ENCODE measurements around the gene OR10P1.
"Not testable (repeated sequence)": the region's sequence is repeated elsewhere in the genome, so short reads cannot be mapped to it uniquely, and the experiment has no call there.

The OR10P1 gene, protein sequence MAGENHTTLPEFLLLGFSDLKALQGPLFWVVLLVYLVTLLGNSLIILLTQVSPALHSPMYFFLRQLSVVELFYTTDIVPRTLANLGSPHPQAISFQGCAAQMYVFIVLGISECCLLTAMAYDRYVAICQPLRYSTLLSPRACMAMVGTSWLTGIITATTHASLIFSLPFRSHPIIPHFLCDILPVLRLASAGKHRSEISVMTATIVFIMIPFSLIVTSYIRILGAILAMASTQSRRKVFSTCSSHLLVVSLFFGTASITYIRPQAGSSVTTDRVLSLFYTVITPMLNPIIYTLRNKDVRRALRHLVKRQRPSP

DNA sequence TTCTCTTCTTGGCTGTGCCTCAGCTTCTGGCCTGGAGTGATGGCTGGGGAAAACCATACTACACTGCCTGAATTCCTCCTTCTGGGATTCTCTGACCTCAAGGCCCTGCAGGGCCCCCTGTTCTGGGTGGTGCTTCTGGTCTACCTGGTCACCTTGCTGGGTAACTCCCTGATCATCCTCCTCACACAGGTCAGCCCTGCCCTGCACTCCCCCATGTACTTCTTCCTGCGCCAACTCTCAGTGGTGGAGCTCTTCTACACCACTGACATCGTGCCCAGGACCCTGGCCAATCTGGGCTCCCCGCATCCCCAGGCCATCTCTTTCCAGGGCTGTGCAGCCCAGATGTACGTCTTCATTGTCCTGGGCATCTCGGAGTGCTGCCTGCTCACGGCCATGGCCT, at the start of gene OR10P1:
Gene OR10P1 (plus strand): TSS at position 40 of the 400 bp plus-strand sequence. CDS start 0 bp downstream, at position 40.
- no peak for DNase-seq (ENCODE audit: low spot score)

DNA sequence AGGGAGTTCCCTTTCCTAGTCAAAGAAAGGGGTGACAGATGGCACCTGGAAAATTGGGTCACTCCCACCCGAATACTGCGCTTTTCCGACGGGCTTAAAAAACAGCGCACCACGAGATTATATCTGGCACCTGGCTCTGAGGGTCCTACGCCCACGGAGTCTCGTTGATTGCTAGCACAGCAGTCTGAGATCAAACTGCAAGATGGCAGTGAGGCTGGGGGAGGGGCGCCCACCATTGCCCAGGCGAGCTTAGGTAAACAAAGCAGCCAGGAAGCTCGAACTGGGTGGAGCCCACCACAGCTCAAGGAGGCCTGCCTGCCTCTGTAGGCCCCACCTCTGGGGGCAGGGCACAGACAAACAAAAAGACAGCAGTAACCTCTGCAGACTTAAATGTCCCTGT, 46.5 kb upstream of the OR10P1 start:
- not testable (repeated sequence) for DNase-seq (ENCODE audit: low spot score)

DNA sequence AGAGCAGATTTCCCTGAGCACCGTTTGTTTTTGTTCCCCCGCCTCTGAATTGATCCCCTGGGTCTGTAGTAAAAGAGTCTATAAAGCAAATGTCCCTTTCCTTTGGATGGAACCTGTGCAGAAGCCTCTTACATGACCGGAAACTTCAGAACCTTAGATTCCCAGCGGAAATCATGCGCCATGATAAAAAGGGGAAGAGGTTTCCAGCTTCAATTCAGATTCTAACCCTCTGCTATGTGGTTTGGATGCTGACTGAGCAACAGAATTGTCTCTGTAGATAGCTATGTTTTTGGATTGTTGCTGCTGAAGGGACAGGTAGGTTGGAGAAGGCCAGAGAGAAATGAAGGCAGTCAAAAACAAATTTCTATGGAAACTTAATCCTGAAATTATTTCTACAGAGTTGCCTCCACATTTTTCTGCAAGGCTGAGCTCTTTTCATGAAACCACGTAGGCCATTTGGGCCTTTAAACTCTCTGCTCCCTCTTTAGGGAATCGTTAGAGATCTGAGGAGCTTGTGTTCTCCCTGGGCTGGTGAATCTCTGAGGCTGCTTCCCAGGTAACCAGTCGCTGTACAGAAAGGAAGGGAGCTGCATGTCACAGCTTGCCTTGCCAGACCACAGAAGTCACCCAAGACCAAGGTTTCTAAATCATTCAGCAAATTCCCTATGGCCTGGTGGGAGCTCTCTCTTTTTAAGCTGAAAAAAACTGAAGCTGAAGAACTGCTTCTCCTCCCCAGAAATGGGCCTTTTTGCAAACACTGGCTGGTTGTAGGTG, 28.7 kb upstream of the OR10P1 start:
- no peak for DNase-seq (ENCODE audit: low spot score)

DNA sequence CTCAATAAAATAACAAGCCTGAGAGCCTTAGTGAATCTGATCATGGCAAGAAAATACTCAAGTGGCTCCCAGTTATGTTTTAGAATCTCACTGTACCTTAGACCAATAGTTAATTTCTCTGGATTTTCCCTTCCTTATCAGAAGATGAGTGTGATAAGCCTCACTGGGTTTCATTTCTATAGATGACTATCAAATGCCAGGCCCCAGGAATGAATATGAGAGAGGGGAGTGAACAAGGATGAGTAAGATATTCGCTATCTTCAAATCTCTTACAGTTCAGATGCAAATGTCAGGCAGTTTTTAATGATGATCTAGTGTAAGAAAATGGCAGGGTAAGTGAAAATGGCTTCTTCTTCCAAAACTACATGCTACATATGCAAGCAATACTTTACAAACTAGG, 26.1 kb upstream of the OR10P1 start:
- DNase-seq (ENCODE audit: low spot score), result no peak

DNA sequence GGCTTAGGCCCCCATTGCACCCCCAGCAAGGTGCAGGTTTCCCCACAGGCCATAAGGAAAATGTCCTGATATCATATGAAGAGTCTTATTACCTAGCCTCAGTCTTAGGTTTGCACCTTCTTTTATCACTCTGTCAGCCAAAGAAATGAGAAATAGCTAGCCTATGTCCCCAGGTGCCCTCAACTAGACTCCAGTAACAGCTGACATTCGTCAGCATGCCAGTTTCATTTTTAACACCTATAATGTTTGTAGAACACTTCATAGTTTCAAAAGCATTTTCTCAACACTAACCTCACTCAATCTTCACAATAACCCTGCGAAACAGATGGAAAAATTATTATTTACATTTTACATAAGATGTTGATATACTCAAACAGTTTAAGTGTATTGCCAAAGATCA, 24.0 kb upstream of the OR10P1 start:
- DNase-seq (ENCODE audit: low spot score), result no peak

DNA sequence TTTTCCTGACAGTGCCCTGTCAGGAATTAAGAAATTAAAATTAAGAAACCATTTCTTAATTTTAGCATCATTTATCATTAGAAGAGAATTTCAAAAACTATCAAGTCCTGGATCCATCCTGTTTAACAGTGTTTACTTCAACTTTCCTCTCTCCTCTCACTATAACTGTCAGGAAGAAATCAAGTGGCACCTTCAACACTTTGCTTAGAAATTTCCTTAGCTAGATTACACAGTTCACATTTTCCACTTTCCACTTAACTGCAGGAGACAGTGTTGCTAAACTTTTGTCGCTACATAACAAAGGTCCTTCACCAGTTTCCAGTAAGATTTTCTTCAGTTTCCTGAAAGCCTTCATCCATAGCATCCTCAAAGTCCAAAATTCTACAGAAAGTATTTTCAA, 21.9 kb upstream of the OR10P1 start:
- no peak for DNase-seq (ENCODE audit: low spot score)

DNA sequence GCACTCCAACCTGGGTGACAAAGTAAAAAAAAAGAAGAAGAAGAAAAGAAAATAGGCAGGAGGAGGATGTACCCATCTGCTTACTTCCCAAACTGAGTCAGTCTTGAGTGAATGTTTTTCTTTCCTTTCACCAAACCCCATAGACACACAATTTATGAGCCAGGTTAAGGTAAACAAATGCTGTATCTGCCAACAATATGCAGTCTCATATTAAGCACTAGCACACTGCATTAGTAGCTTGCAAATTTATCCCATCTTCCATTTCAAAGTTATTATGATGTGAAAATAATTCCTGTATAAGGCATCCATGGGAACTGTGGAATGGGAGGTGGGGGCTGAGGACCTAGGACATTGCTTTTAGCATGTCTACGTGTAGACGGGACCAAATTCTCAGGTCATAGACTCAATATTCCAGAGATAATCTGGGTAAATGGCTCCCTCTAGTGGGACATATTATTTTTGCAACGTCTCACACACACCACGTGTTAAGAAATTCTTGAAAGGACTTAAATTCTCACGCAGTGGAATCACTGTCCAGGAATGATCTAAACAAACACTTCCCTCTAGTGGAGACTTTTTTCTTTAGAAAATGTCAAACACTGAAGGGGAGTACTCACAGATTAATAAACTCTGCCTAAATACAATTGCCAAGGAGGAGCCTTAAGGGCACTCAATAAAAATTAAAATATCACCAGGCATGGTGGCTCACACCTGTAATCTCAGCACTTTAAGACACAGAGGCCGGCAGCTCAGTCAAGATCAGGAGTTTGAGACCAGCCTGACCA, 17.1 kb upstream of the OR10P1 start:
- DNase-seq (ENCODE audit: low spot score), result peak; percentile 83

DNA sequence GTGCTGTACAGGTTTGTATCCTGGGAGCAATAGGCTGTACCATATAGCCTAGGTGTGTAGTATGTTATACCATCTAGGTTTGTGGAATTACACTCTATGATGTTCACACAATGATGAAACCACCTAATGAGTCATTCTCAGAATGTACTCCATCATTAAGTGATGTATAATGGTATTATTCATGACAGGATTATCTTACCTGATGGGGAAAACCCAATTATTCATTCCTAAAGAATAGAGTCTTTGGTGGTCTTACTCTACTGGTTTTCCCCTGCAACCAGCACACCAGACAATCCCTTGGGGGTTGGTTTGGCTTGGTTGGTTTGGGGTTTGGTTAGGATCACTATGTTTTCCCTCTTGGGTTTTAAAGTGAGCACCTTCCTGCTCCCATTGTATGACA, 12.6 kb upstream of the OR10P1 start:
- no peak for DNase-seq (ENCODE audit: low spot score)

DNA sequence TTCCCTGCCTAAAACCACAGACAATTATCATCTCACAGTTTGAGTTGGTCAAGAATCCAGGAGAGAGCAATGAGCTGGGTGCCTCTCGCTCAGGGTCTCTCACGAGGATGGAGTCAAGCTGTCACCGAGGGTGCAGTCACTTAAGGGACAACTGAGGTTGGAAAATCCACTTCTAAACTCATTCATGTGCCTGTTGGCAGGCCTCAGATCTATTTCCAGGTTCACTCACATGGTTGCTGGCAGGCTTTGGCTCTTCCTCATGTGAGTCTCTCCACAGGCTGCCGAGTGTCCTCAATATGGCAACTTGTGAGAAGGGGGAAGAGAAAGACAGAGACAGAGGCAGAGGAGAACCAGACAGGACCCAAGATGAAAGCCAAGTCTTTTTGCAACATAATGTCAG, 10.5 kb upstream of the OR10P1 start:
- no peak for DNase-seq (ENCODE audit: low spot score)

DNA sequence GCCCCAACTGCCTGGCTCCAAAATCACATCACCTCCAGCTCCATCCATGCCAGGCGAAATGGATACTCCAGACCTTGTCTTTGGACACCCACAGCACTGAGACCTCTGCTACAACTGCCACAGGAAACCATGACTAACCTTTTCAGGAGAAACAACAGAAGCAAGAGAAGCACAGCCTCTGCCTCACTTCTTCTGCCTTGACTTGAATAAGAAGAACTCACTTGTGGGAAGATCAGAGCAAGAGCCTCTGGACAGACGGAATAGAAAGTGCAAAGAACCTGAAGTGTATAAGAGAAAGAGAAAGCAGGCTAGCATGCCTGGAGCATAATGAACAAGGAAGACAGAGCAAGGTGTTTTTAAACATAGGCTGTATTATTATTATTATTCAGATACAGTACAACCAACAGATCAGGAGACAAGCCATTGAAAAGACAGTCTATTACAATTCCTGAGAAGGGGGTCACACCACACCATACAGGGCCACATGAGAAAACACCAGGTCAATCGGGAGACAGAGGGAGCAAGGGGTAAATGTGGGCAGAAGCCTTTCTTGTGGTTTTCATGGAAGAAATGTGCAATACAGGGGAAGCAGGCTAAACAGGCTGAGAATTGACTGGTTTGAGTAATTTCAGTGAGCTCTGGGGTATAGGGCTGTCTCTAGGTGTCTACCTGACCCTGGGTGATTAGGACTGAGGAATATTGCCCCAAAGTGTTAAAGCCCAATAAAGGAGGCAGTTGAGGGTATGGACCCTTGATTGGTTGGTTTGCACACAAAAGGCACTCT, 7.4 kb upstream of the OR10P1 start:
- DNase-seq (ENCODE audit: low spot score), result no peak

DNA sequence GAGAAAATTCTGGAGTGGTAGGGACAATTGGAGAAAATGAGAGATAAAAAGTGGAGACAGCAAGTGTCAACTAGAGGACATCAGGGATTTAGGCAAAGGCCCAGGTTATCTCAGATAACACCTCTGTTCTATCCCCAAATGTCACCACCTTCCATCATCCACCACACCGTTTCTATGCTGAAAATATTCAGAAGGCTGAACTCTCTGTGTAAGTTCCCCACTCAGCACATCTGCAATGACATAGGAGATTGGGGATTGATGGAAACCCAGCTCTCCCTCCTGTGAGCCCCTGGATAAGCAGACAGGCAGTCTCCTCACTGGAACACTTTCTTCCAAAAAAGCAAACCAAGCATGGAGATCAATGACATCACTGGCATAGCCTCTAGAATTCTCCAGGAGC, 5.6 kb upstream of the OR10P1 start:
- DNase-seq (ENCODE audit: low spot score), result no peak

DNA sequence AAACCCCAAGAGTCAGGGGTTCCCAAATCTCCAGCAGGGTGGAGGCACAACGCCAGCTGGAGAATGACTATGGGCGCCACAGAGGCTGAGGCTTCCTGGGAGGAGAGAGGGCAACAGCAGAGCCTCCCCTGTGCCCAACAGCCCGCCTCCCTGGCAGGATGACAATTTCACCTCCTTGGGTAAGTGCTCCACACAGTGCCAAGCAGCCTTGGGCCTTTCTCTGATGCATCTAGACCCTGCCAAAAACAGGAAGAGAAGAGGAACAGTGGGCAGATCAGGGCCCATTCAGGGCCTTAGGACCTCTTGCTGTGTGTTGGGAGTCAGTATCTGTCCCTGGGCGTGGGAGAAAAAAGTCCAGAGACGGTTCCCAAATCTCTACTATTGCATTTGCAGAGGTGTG, 5.0 kb upstream of the OR10P1 start:
- no peak for DNase-seq (ENCODE audit: low spot score)

DNA sequence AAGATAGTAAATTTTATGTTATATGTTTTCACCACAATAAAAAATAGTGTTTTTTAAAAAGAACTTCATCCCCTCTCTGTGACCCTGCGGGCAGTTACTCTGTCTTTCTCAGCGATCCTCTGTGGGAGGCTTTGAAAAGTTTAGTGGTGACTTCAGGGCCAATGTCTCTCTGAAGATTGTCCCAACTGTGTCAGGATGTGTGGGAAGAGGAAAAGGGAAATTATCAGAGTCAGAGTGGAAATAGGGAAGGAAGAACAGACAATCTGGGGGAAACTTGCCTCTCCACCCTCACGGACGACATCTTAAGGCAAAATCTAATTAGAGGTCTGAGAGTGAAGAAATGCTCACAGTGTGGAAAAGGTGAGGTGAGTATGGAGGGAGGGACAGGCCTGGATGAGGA, 3.5 kb upstream of the OR10P1 start:
- DNase-seq (ENCODE audit: low spot score), result no peak

DNA sequence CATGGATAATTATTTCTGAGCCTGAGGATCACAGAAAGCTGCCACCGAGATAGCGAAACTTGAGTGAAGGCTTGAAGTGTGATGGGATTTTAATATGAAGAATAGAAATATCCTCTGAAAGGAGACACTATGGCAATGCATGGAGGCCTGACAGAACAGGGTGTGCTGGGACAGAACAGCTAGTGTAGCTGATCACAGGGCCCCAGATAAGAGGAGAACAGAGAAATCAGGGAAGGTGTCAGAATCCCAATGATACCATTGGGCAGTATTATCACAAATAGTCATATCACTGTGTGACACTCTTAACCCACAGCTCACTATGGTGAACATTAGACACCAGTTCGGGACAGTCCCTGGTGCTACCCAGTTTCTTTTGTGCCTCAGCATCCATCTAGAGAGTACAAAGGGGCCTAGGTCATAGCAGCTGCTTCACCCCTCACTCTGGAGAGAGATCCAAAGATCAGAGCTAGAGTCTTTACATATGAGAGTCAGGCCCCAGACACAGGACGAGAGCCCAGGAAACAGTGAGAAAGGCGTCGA, 506 bp upstream of the OR10P1 start:
- DNase-seq (ENCODE audit: low spot score), result no peak

DNA sequence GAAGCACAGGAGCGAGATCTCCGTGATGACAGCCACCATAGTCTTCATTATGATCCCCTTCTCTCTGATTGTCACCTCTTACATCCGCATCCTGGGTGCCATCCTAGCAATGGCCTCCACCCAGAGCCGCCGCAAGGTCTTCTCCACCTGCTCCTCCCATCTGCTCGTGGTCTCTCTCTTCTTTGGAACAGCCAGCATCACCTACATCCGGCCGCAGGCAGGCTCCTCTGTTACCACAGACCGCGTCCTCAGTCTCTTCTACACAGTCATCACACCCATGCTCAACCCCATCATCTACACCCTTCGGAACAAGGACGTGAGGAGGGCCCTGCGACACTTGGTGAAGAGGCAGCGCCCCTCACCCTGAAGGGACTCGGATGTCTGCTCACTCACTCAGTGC, 775 bp downstream of the OR10P1 start:
- peak; percentile 31 for DNase-seq (ENCODE audit: low spot score)

DNA sequence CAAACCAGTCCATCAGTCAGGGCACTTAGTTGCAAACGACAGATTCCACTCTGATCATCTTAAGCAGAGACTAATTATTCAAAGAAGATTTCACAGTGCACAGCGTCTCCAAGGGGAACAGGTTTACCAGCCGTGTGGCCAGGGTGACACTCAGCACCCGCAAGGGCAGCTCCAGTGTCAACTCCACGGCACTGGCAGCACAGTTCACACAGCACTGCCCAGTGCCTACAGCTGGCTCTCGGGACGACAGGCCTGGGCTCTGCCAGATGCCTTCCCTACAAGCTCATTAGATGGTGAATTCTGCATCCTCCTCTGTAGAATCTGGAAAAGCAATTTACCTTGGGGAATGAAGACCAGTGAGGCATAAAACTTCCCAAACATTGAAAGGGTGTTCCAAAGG, 4.9 kb downstream of the OR10P1 start:
- no peak for DNase-seq (ENCODE audit: low spot score)

DNA sequence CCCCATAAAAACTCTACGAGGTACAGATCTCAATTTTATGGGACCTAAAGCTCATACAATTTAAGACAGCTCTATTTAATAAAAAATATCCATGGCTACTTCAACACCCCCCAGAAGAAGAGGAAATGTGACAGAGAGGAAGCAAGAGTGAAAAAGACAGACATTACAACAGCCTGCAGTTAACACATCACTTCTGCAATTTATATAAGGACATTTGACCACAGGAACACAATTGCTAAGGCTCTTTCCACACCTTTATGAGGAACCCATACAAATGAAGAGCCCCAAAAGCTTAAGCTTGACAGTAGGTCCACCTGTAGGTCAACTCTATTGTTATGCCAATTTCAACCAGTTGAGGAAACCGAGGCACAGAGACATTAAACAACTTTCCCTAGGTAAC, 5.6 kb downstream of the OR10P1 start:
- no peak for DNase-seq (ENCODE audit: low spot score)

DNA sequence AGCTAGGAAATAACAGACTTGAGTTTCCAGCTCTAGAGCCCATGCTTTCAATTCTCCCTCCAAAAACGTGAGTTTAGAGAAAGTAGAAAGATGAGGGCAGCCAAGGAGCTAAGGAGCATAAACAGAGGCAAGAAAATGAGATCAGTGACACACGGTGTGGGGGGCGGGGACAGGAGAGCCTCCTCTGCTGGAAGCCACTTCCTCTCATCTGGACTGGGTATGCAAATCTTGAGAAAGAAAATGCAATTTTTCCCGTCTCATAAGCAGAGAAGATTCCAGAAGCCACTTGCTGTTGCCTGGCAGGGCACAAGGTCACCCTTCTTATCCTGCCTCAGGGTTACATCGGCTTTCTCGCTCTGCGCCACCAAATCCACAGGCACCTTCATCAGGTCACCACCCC, 6.0 kb downstream of the OR10P1 start:
- no peak for DNase-seq (ENCODE audit: low spot score)

DNA sequence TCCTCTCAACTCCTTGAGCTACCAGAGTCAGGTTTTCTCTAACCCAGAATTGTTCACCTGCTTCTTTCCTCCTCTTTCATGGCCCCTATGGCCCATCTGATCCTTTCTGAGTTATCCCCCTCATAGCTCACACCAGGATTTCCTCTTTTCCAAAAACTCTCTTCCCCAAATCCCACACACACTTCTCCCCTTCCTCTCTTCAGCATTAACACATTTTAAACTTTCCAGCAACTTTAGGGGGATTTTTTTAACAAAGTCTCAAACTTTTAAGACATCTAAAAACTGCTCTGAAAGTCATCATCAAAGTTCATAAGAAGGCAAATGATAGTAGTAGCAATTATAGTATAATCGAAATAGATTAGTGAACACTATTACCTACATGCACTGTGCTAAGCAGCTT, 7.9 kb downstream of the OR10P1 start:
- no peak for DNase-seq (ENCODE audit: low spot score)

DNA sequence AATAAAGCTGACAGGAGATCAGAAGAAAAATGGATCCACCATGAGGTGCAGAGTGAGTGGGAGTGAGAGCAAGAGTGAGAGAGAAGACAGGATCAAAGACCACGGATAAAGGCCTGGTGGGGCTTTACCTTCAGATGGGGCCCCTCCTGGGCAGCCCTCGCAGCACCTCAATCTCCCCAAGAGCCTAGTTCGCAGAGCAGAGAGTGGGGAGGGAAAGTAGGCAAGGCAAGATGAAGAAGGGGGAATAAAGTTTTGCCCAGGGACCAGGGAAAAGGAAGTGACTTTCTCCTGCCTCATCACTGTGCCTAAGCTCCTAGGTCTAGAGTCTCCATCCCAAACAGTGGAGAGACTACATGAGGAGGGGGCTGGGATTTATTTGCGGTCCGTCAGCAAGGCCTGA, 10.3 kb downstream of the OR10P1 start:
- no peak for DNase-seq (ENCODE audit: low spot score)

DNA sequence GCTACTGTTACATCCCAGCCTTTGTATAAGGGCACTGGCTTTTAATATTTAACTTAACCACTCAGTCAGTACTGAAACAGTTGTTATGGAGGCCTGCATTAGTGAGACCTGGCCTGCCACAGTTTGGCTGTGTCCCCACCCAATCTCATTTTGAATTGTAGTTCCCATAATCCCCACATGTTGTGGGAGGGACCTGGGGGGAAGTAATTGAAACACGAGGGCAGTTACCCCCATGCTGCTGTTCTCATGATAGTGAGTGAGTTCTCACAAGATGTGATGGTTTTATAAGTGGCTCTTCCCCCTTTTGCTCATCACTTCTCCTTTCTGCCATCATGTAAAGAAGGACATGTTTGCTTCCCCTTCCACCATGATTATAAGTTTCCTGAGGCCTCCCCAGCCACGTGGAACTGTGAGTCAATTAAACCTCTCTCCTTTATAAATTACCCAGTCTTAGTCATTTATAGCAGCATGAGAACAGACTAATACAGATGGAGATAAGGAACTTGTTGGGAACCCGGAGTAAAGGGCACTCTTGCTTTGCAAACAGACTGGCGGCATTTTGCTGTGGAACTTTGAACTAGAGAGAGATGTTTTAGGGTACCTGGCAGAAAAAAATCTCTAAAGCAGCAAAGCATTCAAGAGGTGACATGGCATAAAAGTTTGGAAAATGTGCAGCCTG, 14.1 kb downstream of the OR10P1 start:
- not testable (repeated sequence) for DNase-seq (ENCODE audit: low spot score)
